SK-N-MC (cell line): ENCODE results near the gene EID3.

Source experiments
- EZH2 ChIP-seq: fragments of 200-600 bp; sonication (generic); IDR thresholded peaks from one replicate; pipeline ENCODE4 v1.6.1; 2017; ENCODE audit warnings: antibody characterized with exemption
- FOXP2 ChIP-seq: optimal IDR thresholded peaks from 2 replicates; pipeline ENCODE3; 2011; ENCODE audit warnings: mild to moderate bottlenecking, moderate library complexity; ENCODE audit not compliant: insufficient read depth; ENCODE audit errors: extremely low read length, control extremely low read depth
- POLR2AphosphoS5 ChIP-seq: IDR thresholded peaks from 2 replicates; pipeline ENCODE4 v1.6.1; 2012; ENCODE audit warnings: mild to moderate bottlenecking, low read depth, low read length, borderline replicate concordance

GRCh38 chr12:104345234-104346066, 41.9 kb downstream of the EID3 start:
- TF ChIP-seq EZH2 (no peak), POLR2AphosphoS5 (no peak), FOXP2 (no peak)
